CD4-positive, alpha-beta T cell treated with Interferon gamma for 1 hour (primary cell): ENCODE data around the gene LRRC8D.

ENCODE experiments used
- DNase-seq: peaks from one replicate; pipeline ENCODE4 v3.0.0-alpha.2; 2020

The LRRC8D gene

DNA sequence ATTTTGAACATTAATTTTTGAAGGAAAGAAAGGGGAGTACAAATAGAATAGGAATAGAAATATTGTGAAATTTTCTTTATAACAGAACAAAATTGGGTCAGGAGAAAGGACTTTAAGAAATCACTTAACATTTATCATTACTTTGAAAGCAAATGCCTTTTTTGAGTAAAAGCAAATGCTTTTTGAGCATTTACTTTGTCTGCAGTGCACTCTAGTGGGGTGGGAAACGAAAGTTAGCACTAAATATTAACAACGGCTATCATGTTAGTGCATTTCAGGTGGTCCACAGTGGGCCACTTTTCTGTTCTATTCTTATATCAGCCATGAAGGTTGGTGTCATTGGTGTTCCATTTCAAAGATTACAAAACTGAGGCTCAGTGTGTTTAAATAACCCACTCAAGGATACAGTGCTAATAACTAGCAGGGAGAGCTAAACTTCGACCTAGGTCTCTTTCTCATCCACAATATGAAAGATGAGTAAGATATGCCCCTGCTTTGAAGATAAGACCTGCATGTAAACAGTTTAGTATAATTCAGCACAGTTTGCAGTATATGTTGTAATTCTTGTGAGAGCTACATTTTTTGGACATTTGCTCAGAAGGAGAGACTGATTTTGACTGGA, 13.4 kb downstream of the LRRC8D start:
- DNase-seq, result no peak

DNA sequence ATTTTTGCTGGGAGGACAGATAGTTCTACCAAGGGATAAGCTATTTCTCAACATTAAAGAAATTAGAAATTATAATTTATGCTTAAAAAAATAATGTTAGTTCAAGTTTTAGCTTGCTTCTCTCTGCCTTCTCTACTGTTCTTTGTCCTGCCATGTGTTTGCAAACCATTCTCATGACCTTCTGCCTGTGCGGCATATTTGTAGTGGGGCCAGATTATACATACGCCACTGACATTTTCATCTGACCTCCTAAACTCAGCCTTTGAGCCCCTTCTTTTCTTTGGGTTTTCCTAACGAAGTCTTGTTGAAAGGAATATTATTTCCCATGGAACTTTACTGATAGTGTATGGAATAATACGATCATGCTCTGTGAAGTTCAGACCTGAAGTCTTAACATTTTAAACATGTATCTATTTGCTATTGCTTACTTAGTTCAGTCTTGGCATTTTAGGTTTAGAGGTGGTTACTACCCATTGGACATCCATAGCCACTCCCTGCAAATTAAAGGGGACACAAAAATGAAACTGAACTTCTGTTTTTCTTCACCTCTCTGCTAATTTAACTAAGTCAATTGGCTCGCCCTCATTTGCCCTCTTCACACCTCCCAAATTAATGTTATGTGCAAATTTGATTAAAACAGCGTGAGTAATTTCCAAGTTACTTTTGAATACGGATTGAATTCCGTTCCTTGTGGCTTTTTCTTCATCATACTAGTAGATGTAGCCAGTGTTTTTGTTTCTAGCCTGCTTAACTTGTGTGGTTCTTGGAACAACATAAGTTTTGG, 15.6 kb downstream of the LRRC8D start:
- no peak for DNase-seq

GRCh38 chr1:89837036-89837481, 16.2 kb downstream of the LRRC8D start:
- DNase-seq, result no peak

DNA sequence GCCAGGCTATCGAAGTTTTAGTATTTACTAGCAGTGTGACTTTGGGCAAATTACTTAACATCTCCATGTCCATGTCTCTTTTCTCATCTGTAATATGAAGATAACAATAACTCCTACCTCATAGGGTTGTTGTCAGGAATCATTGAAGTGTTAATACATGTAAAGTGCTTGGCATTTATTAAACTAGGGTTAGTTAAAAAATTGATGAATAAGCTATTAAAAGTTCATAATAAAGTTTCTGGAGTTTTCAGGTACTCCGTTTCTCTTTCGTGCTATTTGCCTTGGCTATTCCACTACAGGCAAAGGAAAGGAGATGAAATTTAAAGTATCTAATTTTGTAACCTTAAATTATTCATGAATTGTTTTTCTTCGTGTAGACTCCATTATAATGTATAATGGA, 16.7 kb downstream of the LRRC8D start:
- no peak for DNase-seq

- no peak for DNase-seq
Measured at GRCh38 chr1:89839516-89839915, 18.7 kb downstream of the LRRC8D start.

DNA sequence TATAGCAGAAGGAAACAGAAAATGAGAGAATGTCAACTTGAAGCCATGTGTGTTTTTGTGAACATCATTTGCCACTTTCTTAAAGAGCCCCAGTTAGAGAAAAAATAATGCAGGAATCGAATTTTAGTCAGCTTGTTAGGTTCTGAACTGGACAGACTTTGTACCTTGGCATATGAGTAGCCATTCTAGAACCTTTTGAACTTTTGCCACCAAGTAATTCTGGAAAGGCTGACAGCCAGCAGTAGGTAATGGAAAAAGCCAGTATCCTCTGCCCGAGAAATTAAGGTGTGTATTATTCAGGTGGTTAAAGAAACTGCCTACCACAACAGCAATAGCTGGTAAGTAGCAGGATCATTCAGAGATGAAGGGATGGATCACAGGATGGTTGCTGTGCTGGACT, 20.7 kb downstream of the LRRC8D start:
- DNase-seq, result no peak

- no peak for DNase-seq
Measured at GRCh38 chr1:89842567-89843272, 21.9 kb downstream of the LRRC8D start.

DNA sequence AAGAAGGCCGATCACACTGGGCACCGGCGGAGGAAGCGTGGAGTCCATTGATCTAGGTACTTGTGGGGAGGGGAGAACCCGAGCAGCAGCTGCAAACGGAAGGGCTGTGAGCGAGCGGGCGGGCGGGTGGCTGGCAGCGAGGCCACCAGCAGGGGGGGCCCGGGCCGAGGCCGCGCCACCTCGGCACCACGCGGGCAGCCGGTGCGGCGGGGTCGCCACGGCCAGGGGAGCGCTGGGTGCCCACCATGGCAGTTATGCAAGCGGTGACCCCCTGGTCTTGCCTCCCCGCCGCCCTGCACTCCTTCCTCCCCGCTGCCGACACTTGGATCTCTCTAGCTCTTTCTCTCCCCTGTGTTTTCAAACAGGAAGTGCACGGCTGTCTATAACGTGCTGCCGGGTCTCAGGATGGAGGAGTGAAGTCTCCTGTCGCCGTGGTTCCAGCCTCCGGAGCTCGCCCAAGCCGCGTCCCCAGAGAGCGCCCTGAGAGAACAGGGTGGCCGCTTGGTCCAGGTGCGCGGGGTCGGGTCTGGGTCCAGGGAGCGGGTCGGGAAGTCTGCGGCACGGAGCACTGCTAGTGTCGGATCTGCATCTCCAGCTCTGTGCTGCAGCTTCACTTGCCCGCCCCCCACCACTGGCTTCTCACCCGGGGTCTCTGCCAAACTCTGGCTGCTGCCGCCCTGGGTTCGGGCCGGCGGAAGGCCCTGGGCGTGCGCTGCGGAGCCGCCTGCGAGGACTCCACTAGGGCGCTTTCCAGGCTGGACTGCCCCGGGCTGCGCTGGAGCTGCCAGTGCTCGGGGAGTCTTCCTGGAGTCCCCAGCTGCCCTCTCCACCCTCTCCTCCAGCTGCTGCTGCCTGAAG, 22.7 kb downstream of the LRRC8D start:
- peak; percentile 70 for DNase-seq

DNA sequence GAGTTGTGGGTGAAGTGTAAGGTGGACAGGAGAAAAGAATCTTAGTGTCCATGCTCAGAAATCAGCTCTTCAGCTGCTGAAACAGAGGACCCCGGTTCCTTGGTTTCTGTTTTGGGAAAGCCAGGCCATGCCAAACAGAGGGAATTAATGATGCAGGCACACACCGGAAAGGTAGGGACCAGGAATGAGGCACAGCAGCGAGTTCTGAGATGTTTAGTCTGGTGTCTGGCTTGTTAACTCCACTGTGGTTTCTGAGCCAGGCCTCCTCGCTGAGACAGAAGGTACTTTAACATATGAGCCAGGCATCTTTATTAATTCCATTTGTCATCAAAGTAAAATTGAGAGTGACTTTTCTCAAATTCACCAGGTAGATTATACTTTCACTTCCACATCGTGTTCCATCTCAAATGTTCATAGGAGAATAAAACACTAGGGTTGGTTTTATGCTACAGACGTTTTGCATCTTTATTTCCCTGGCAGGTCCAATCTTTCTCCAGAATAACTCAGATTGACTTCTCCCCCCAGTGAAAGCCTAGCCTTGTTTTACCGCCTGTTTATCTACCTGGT, 23.5 kb downstream of the LRRC8D start:
- DNase-seq, result no peak

GRCh38 chr1:89844860-89845259, 24.0 kb downstream of the LRRC8D start:
- no peak for DNase-seq

GRCh38 chr1:89847191-89847729, 26.4 kb downstream of the LRRC8D start:
- DNase-seq, result no peak

- DNase-seq, result no peak
Measured at GRCh38 chr1:89850844-89851415, 30.1 kb downstream of the LRRC8D start.

DNA sequence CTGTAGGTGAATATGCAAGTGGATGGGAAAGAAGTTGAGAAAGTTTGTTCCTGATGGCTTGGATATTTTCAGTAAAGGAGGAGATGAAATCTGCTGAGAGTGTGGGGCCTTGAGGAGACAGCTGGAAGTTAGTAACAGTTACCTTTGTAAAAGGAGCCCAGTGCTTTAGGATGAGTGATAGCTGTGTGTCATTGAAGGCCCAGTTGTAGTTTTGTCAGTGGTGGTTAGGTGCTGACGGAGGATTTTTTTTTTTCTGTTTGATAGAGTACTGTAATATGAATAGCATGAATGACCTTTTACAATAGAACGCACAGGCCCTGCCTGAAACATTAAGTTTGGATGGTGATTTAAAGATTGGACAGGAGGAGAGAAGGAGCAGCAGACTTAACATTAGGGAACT, 33.3 kb downstream of the LRRC8D start:
- DNase-seq, result no peak

GRCh38 chr1:89855413-89856123, 34.7 kb downstream of the LRRC8D start:
- no peak for DNase-seq

DNA sequence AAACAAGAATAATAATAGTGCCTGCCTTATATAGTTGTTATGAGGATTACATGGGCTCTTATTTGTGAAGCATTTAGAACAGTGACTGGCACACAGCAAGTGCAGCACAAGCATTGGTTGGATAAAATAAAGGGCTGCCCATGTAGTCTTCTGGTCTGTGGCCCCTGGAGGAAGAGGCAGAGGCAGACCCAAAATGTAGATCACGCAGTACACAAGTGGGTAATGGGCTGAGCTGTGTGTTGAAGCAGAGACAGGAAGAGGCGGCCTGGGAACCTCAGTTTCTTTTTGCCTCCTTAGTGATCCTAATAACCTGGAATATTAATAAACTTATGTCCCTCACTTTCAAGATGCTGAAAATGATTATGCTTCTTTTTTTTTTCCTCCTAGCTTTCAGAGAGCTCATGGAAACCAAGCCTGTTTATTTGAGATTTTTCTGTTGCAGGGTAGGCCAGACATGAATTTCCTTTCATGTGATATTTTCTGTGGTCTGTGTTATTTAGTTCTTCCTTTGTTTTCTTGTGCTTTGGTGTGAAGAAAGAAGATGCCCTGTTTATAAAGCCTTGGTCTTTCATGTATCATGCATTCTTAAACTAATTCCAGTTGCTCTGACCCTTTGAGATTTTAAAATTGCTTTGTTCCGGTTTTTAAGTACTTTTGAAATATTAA, 42.5 kb downstream of the LRRC8D start:
- DNase-seq, result no peak

GRCh38 chr1:89865498-89866382, 44.9 kb downstream of the LRRC8D start:
- DNase-seq, result no peak

DNA sequence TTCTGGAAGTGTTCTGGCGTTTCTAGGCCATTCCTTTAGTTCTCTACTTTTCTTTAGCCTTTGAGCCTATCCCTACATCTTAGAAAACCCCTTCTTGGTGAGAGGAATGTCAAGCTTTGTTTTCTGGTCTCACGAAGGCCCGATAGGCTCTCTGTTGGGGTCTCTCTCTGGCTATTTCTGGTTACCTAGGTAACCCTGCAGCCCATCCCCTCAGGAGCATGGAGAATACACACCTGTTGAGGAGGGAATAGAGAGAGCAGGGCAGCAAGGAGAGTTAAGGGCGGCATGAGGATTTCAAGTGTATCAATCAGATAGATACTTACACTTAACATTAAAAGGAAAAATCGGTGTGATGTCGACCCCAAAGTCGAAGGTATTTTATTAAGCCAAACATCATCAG, 45.7 kb downstream of the LRRC8D start:
- DNase-seq, result no peak

DNA sequence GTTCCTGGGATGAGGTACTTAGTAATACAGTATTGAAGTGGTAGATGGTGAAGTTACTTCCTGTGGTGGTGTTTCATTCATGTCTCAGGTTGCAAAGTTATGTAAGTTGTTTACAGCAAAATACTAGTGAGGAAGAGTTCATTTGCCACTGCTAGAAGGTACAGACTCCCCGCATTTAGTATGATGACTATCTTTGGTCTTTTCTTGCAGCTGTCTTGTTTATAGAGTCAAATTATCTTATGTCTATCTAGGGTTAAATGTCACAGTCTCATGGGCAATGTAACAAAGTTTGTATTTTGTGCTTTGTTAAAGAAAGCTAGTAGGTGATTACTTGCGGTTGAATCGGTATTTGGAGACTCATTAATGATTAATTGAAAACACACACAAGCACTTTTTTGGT, 50.2 kb downstream of the LRRC8D start:
- no peak for DNase-seq

GRCh38 chr1:89871768-89872473, 51.1 kb downstream of the LRRC8D start:
- DNase-seq, result no peak
